Measurements from ENCODE around the gene RDH11. TPM values are rescaled to one million over a fixed set of nuclear protein-coding genes. Genes with fewer than 3 reads are reported as not detected.

The RDH11 gene
- polyA plus RNA-seq, 1 experiment, result 80.3 TPM

GRCh38 chr14:67679006-67679405, 16.6 kb downstream of the RDH11 start:
- TF ChIP-seq, protein P1, sequence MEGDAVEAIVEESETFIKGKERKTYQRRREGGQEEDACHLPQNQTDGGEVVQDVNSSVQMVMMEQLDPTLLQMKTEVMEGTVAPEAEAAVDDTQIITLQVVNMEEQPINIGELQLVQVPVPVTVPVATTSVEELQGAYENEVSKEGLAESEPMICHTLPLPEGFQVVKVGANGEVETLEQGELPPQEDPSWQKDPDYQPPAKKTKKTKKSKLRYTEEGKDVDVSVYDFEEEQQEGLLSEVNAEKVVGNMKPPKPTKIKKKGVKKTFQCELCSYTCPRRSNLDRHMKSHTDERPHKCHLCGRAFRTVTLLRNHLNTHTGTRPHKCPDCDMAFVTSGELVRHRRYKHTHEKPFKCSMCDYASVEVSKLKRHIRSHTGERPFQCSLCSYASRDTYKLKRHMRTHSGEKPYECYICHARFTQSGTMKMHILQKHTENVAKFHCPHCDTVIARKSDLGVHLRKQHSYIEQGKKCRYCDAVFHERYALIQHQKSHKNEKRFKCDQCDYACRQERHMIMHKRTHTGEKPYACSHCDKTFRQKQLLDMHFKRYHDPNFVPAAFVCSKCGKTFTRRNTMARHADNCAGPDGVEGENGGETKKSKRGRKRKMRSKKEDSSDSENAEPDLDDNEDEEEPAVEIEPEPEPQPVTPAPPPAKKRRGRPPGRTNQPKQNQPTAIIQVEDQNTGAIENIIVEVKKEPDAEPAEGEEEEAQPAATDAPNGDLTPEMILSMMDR (IDR thresholded peaks at IDR 0.05; ENCODE audit: insufficient read depth, low read depth, low read length), result no peak
- no peak for DNase-seq (ENCODE audit: low read depth)
- Histone ChIP-seq H3K36me3 (ENCODE audit: control insufficient read depth, insufficient read depth, low read length) (peaks cover 2% of the 10 kb centered on the region), H3K27me3 (ENCODE audit: control insufficient read depth, insufficient read depth, low read length) (no peaks in the 10 kb centered on the region), H3K4me3 (ENCODE audit: low read depth, low read length) (no peak overlapping the region)
- POLR2A ChIA-PET, result no interaction called here
- CTCF ChIA-PET, result interaction anchor here (1.1 kb wide), 1 partner anchor 9 kb away, joined by 4 read pairs; no protein-coding TSS in a partner anchor

GRCh38 chr14:67675219-67675582, 20.4 kb downstream of the RDH11 start:
- Histone ChIP-seq H3K36me3 (ENCODE audit: control insufficient read depth, insufficient read depth, low read length) (peaks cover 2% of the 10 kb centered on the region), H3K27me3 (ENCODE audit: control insufficient read depth, insufficient read depth, low read length) (no peaks in the 10 kb centered on the region), H3K4me3 (ENCODE audit: low read depth, low read length) (peak overlapping the region; percentile 97)
- ChIA-PET CTCF (interaction anchor here (0.6 to 1.4 kb wide), 3 partner anchors 9 to 19 kb away, joined by 3 to 4 read pairs (median 3); no protein-coding TSS in a partner anchor), POLR2A (no interaction called here)
- TF ChIP-seq, protein P1 (IDR thresholded peaks at IDR 0.05; ENCODE audit: insufficient read depth, low read depth, low read length), result no peak
- DNase-seq (ENCODE audit: low read depth), result no peak

- Histone ChIP-seq H3K4me3 (ENCODE audit: low read depth, low read length) (peak within 1 kb of the TSS; percentile 97), H3K27me3 (ENCODE audit: control insufficient read depth, insufficient read depth, low read length) (no peaks in the 10 kb centered on the region), H3K36me3 (ENCODE audit: control insufficient read depth, insufficient read depth, low read length) (peaks cover 2% of the 10 kb centered on the region)
- TF ChIP-seq, protein P1 (IDR thresholded peaks at IDR 0.05; ENCODE audit: insufficient read depth, low read depth, low read length), result peak; percentile 47
- POLR2A ChIA-PET, result no interaction called here
- CTCF ChIA-PET, result interaction anchor here (0.6 to 2.1 kb wide), 4 partner anchors 8 to 30 kb away, joined by 3 to 11 read pairs (median 4); no protein-coding TSS in a partner anchor
- no peak for DNase-seq (ENCODE audit: low read depth)
Measured at GRCh38 chr14:67674480-67675218, 20.9 kb downstream of the RDH11 start, which contains the start of gene VTI1B. Gene VTI1B (minus strand): TSS chr14:67674632. CDS start chr14:67674489, 143 bp downstream.

GRCh38 chr14:67674139-67674479, 21.5 kb downstream of the RDH11 start:
- H3K4me3 ChIP-seq (ENCODE audit: low read depth, low read length), result peak overlapping the region; percentile 97
- TF ChIP-seq, protein P1 (IDR thresholded peaks at IDR 0.05; ENCODE audit: insufficient read depth, low read depth, low read length), result peak; percentile 44
- no peaks in the 10 kb centered on the region for H3K27me3 ChIP-seq (ENCODE audit: control insufficient read depth, insufficient read depth, low read length)
- peaks cover 2% of the 10 kb centered on the region for H3K36me3 ChIP-seq (ENCODE audit: control insufficient read depth, insufficient read depth, low read length)
- CTCF ChIA-PET, result interaction anchor here (0.6 to 2.1 kb wide), 3 partner anchors 30 to 75 kb away, joined by 3 to 11 read pairs (median 3); no protein-coding TSS in a partner anchor
- DNase-seq (ENCODE audit: low read depth), result no peak
- POLR2A ChIA-PET, result no interaction called here

- Histone ChIP-seq H3K36me3 (ENCODE audit: control insufficient read depth, insufficient read depth, low read length) (peaks cover 2% of the 10 kb centered on the region), H3K27me3 (ENCODE audit: control insufficient read depth, insufficient read depth, low read length) (no peaks in the 10 kb centered on the region), H3K4me3 (ENCODE audit: low read depth, low read length) (peak overlapping the region; percentile 97)
- POLR2A ChIA-PET, result no interaction called here
- TF ChIP-seq, protein P1 (IDR thresholded peaks at IDR 0.05; ENCODE audit: insufficient read depth, low read depth, low read length), result no peak
- CTCF ChIA-PET, result interaction anchor here (0.6 to 2.1 kb wide), 3 partner anchors 31 to 75 kb away, joined by 3 to 11 read pairs (median 3); no protein-coding TSS in a partner anchor
- no peak for DNase-seq (ENCODE audit: low read depth)
Measured at GRCh38 chr14:67673451-67673850, 22.1 kb downstream of the RDH11 start.
